GM10248 (cell line): ENCODE measurements around the gene CPNE5.

Experiments used
- CTCF ChIA-PET: fragments of 300-600 bp; sonication (Branson Sonifier 250); formaldehyde crosslinking; extraction: SDS; loops from one replicate; lab custom pipeline; 2021; ENCODE audit warnings: antibody characterized with exemption; lab: Yijun Ruan, JAX
- POLR2A ChIA-PET: fragments of 350-650 bp; sonication (Branson Sonifier 250); formaldehyde crosslinking; extraction: SDS; loops from one replicate; lab custom pipeline; 2020; ENCODE audit warnings: antibody characterized with exemption; lab: Yijun Ruan, JAX
- DNase-seq: peaks from one replicate; pipeline ENCODE4 v3.0.0; 2012; ENCODE audit errors: extremely low spot score
- CTCF ChIP-seq: IDR thresholded peaks from 2 replicates; pipeline ENCODE4 v1.5.1; 2012; ENCODE audit warnings: mild to moderate bottlenecking, low read depth; ENCODE audit errors: extremely low read depth, missing control alignments, control extremely low read depth

CPNE5 gene

GRCh38 chr6:36730424-36731380 lies 108.5 kb downstream of the CPNE5 start:
- POLR2A ChIA-PET = interaction anchor here (0.6 kb wide), 1 partner anchor 64 kb away, joined by 5 read pairs; no protein-coding TSS in a partner anchor
- CTCF ChIA-PET = interaction anchor here (1.0 to 2.0 kb wide), 2 partner anchors 38 to 115 kb away, joined by 4 to 5 read pairs; no protein-coding TSS in a partner anchor
- DNase-seq = no peak
- TF ChIP-seq CTCF = no peak

GRCh38 chr6:36729161-36729524 lies 110.1 kb downstream of the CPNE5 start:
- ChIA-PET POLR2A (no interaction called here), CTCF (no interaction called here)
- no peak for TF ChIP-seq CTCF
- no peak for DNase-seq

- CTCF ChIA-PET = interaction anchor here (0.6 to 2.6 kb wide), 3 partner anchors 9 to 104 kb away, joined by 4 to 11 read pairs (median 4); no protein-coding TSS in a partner anchor
- DNase-seq = no peak
- TF ChIP-seq CTCF = no peak
- POLR2A ChIA-PET = no interaction called here
These were observed 110.7 kb downstream of the CPNE5 start for GRCh38 chr6:36728289-36729160.

GRCh38 chr6:36727505-36728021 lies 111.7 kb downstream of the CPNE5 start:
- POLR2A ChIA-PET = no interaction called here
- CTCF ChIA-PET = interaction anchor here (0.7 to 2.6 kb wide), 5 partner anchors 8 to 100 kb away, joined by 3 to 11 read pairs (median 4); no protein-coding TSS in a partner anchor
- no peak for DNase-seq
- no peak for TF ChIP-seq CTCF

GRCh38 chr6:36725581-36725980 lies 113.7 kb downstream of the CPNE5 start:
- no peak for TF ChIP-seq CTCF
- no peak for DNase-seq
- POLR2A ChIA-PET = interaction anchor here (1.3 kb wide), 1 partner anchor 47 kb away, joined by 3 read pairs; the partner anchor contains the start of gene CDKN1A
- CTCF ChIA-PET = interaction anchor here (0.9 to 3.4 kb wide), 9 partner anchors 17 to 385 kb away, joined by 4 to 17 read pairs (median 9); no protein-coding TSS in a partner anchor
